ENCODE results near the gene MAP3K7CL. TPM values are rescaled to one million over a fixed set of nuclear protein-coding genes. Genes with fewer than 3 reads are reported as not detected.

Gene MAP3K7CL

DNA sequence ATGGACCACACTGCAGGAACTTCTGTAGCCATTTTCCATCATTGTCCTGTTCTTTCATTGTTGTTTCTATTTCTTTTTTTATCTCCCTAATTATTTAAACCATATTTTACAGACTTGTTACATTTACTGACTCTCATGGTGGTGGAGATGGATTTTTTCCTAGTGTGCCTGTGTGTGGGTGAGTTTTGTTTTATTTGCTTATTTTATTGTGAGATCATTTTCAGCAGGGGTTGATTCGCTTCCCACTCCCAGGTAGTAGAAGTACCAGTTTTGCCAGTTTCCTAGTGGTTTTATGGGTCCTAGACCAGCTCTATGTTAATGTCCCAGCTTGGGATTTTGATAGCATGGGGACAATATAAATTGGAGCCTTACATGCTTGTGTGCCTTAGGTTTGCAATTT, 88.3 kb downstream of the MAP3K7CL start:
- H3K4me1 ChIP-seq (ENCODE audit: control insufficient read depth, insufficient read depth, low read length), result peaks cover 51% of the 10 kb centered on the region
- H3K4me3 ChIP-seq (ENCODE audit: low read length), result no peak overlapping the region
- no peaks in the 10 kb centered on the region for H3K27me3 ChIP-seq (ENCODE audit: control insufficient read depth, insufficient read depth, low read length)
- H3K9ac ChIP-seq (ENCODE audit: low read depth, low read length), result peak overlapping the region; percentile 47
- H3K4me2 ChIP-seq (ENCODE audit: low read length), result no peak overlapping the region
- no peaks in the 10 kb centered on the region for H3K36me3 ChIP-seq (ENCODE audit: insufficient read depth, low read length)
- no peaks in the 10 kb centered on the region for H3K9me3 ChIP-seq (replicated peaks; ENCODE audit: low read length)

- no peak overlapping the region for H3K4me2 ChIP-seq (ENCODE audit: low read length)
- no peaks in the 10 kb centered on the region for H3K27me3 ChIP-seq (ENCODE audit: control insufficient read depth, insufficient read depth, low read length)
- H3K36me3 ChIP-seq (ENCODE audit: insufficient read depth, low read length), result no peaks in the 10 kb centered on the region
- no peaks in the 10 kb centered on the region for H3K9me3 ChIP-seq (replicated peaks; ENCODE audit: low read length)
- H3K4me3 ChIP-seq (ENCODE audit: low read length), result no peak overlapping the region
- peaks cover 51% of the 10 kb centered on the region for H3K4me1 ChIP-seq (ENCODE audit: control insufficient read depth, insufficient read depth, low read length)
- no peak overlapping the region for H3K9ac ChIP-seq (ENCODE audit: low read depth, low read length)
Measured at GRCh38 chr21:29219165-29219770, 88.8 kb downstream of the MAP3K7CL start.

DNA sequence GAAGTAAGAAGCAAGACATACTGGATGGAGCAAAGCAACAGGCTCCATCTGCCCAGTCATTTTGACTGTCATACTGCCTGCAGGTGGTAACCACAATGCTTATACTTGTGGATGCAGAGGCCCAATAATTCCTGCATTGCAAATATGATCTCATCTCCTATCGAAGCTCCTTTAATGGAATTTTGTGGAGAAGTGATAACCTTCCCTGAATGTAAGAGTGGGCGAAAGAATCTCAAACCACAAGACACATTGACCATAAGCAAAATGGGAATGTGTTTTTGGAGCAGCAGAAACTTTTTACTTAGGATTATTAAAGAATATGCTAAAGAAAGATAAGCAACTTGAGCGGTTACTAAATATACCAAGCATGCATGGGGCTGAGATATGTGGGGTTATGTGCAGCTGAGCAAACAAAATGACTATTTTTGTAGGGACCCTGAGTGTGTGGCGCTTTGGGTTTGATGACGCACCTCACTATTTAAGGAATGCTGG, 90.9 kb downstream of the MAP3K7CL start:
- peak overlapping the region; percentile 72 for H3K9ac ChIP-seq (ENCODE audit: low read depth, low read length)
- H3K9me3 ChIP-seq (replicated peaks; ENCODE audit: low read length), result no peaks in the 10 kb centered on the region
- no peaks in the 10 kb centered on the region for H3K27me3 ChIP-seq (ENCODE audit: control insufficient read depth, insufficient read depth, low read length)
- no peak overlapping the region for H3K4me2 ChIP-seq (ENCODE audit: low read length)
- H3K36me3 ChIP-seq (ENCODE audit: insufficient read depth, low read length), result no peaks in the 10 kb centered on the region
- H3K4me1 ChIP-seq (ENCODE audit: control insufficient read depth, insufficient read depth, low read length), result peaks cover 45% of the 10 kb centered on the region
- no peak overlapping the region for H3K4me3 ChIP-seq (ENCODE audit: low read length)

DNA sequence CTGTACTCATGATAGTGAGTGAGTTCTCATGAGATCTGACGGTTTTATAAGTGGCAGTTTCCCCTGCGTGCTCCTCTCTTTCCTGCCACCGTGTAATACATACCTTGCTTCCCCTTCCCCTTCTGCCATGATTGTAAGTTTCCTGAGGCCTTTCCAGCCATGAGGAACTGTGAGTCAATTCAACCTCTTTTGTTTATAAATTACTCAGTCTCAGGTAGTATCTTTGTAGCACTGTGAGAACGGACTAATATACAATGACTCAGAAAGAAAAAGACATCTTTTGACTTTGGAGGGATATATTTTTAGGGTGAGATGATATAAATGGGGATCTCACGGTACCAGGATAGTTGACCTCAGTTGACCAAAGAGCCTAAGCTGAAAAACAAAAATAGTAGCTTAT, 93.6 kb downstream of the MAP3K7CL start:
- Histone ChIP-seq H3K4me3 (ENCODE audit: low read length) (no peak overlapping the region), H3K9ac (ENCODE audit: low read depth, low read length) (no peak overlapping the region), H3K9me3 (replicated peaks; ENCODE audit: low read length) (no peaks in the 10 kb centered on the region), H3K36me3 (ENCODE audit: insufficient read depth, low read length) (no peaks in the 10 kb centered on the region), H3K4me2 (ENCODE audit: low read length) (no peak overlapping the region), H3K27me3 (ENCODE audit: control insufficient read depth, insufficient read depth, low read length) (no peaks in the 10 kb centered on the region), H3K4me1 (ENCODE audit: control insufficient read depth, insufficient read depth, low read length) (peaks cover 26% of the 10 kb centered on the region)

Small RNAs within 50 kb of the gene (small RNA-seq; reads per million reads assigned to genes)
- gene RF00012 (not detected), gene RF00019 (not detected)
